Pancreas (tissue), 10 donors: ENCODE results near the gene CTSZ. TPM values are rescaled to one million over a fixed set of nuclear protein-coding genes. Genes with fewer than 3 reads are reported as not detected.

Experiments used
- ATAC-seq, 4 donors: fragments of 200-7000 bp; cut with Tn5 transposase; one replicate each; pipeline versions ENCODE4 v1.8.0 to v1.9.1; 2020; ENCODE audit warnings: mild to moderate bottlenecking in 4 of 4, moderate library complexity in 4 of 4
- DNase-seq, 6 donors: peaks; one replicate each; pipeline ENCODE4 v3.0.0-alpha.2; 2020
- FAIRE-seq: peaks from 2 replicates; lab custom pipeline; 2012; peaks lifted over from hg19 to GRCh38; lab: Jason Lieb, UNC
- H3K27ac ChIP-seq, 4 donors: fragments of 200-600 bp; sonication (generic); 1 replicate in 3 of 4; 2 replicates in 1 of 4; pipeline versions ENCODE4 v1.5.0 to v1.8.0; 2020
- H3K27me3 ChIP-seq, 4 donors: fragments of 200-600 bp; one replicate each; pipeline ENCODE4 v1.8.0; 2021
- H3K36me3 ChIP-seq, 3 donors: fragments of 200-600 bp; sonication (generic) in 1 of 3; one replicate each; pipeline versions ENCODE4 v1.5.0 to v1.8.0; 2020 to 2021
- H3K4me1 ChIP-seq, 3 donors: fragments of 200-600 bp; one replicate each; pipeline ENCODE4 v1.8.0; 2021
- H3K4me3 ChIP-seq, 4 donors: fragments of 200-600 bp; sonication (generic) in 2 of 4; one replicate each; pipeline versions ENCODE4 v1.5.0 to v1.8.0; 2020 to 2021
- H3K9me3 ChIP-seq, 4 donors: fragments of 200-600 bp; one replicate each; pipeline ENCODE4 v1.8.0; 2021
- CTCF ChIP-seq, 4 donors: fragments of 200-600 bp; sonication (generic) in 3 of 4; IDR thresholded peaks; one replicate each; pipeline versions ENCODE4 v1.5.0 to v1.8.0; 2021; ENCODE audit warnings: antibody characterized with exemption in 4 of 4
- WGBS, 2 donors: extraction: QIAGEN DNeasy Blood & Tissue Kit; methylation state at CpG; one replicate each; pipeline ENCODE4 v1.1.7; 2013; 5-methylcytosine and 5-hydroxymethylcytosine counted together
- intact Hi-C, 3 donors: fragments of 100-400 bp; cut with DNase I; formaldehyde crosslinking; loops; one replicate each; pipeline versions ENCODE4 v1.11.1 to v1.14.2; 2022
- polyA plus RNA-seq, 2 donors: library from polyadenylated mRNA; stranded (reverse); fragments of 200-250 nt; gene quantifications; one replicate each; pipeline ENCODE4 v1.2.3, GENCODE V29; 2013
- total RNA-seq, 6 donors: library from RNA; stranded (reverse); fragmentation: NEBNext Ultra II Directional in 4 of 6; extraction: Animal tissue kit (Norgen Biotek cat#: 25700) in 4 of 6; gene quantifications; one replicate each; pipeline versions ENCODE4 v1.2.1 to v1.2.4, GENCODE V29; 2021 to 2023
- donor health status: healthy with polysubstance abuse.
- donor health status: DM: no; HTN: no; CAD: no; lungs with moderate emphysema.
- donor health status: DM: no; HTN: no; CAD: no.
- donor health status: control.
- donor health status: control.
- donor health status: Bipolar disorder and iron deficiency.
- donor health status: DM: yes; HTN: yes; CAD: no.
- donor health status: DM: no; HTN: no; CAD: no.
- donor health status: DM: no; HTN: no; CAD: no.
- donor health status: DM: yes; HTN: yes; CAD: no.

CTSZ gene
- total and polyA plus RNA-seq, 8 donors, result 33.7 to 107 (median 51.5) TPM

GRCh38 chr20:58982406-58983114 lies 24.5 kb downstream of the CTSZ start:
- intact Hi-C loops, result no loop called here

GRCh38 chr20:58981628-58982364 lies 25.3 kb downstream of the CTSZ start:
- Histone ChIP-seq H3K27ac (peak overlapping the region in 2 of 4 donors; percentile 64 to 82), H3K27me3 (no peaks in the 10 kb centered on the region), H3K4me3 (peak overlapping the region; percentile 55 to 76 (median 68)), H3K9me3 (no peaks in the 10 kb centered on the region), H3K36me3 (peaks cover 0 to 5% (median 0%) of the 10 kb centered on the region in 3 donors), H3K4me1 (peaks cover 0 to 7% (median 0%) of the 10 kb centered on the region in 3 donors)
- DNase-seq, result no peak
- intact Hi-C loops, result no loop called here
- 17 to 18% methylated on average over 29 of the region's 29 CpGs for WGBS, 2 donors
- FAIRE-seq, result no peak
- no peak for TF ChIP-seq CTCF (IDR thresholded peaks at IDR 0.05)
- ATAC-seq, result peak in 3 of 4 donors; percentile 4 to 11 (median 7)

More at GRCh38 chr20:58982406-58983114, 24.5 kb downstream of the CTSZ start:
- Histone ChIP-seq H3K4me1 (peaks cover 0 to 7% (median 0%) of the 10 kb centered on the region in 3 donors), H3K4me3 (peak overlapping the region in 1 of 4 donors; percentile 71), H3K9me3 (no peaks in the 10 kb centered on the region), H3K27ac (no peak overlapping the region), H3K27me3 (no peaks in the 10 kb centered on the region), H3K36me3 (peaks cover 0 to 12% (median 4%) of the 10 kb centered on the region in 3 donors)
- WGBS, 2 donors, result 83 to 86% methylated on average over 12 of the region's 12 CpGs
- DNase-seq, result no peak
- TF ChIP-seq CTCF (IDR thresholded peaks at IDR 0.05), result no peak
- ATAC-seq, result no peak
- FAIRE-seq, result no peak

- Histone ChIP-seq H3K4me3 (peak within 1 kb of the TSS; percentile 55 to 76 (median 68)), H3K36me3 (no peaks in the 10 kb centered on the region), H3K4me1 (peaks cover 0 to 7% (median 0%) of the 10 kb centered on the region in 3 donors), H3K9me3 (no peaks in the 10 kb centered on the region), H3K27me3 (no peaks in the 10 kb centered on the region), H3K27ac (peak within 1 kb of the TSS; percentile 35 to 82 (median 66))
- no peak for TF ChIP-seq CTCF (IDR thresholded peaks at IDR 0.05)
- no peak for FAIRE-seq
- DNase-seq, result peak; percentile 84 to 99 (median 94)
- 5 to 10% methylated on average over 66 to 109 of the region's 109 CpGs for WGBS, 2 donors
- peak; percentile 95 to 97 (median 96) for ATAC-seq
- intact Hi-C loops, result no loop called here
Observed at GRCh38 chr20:58980711-58981627, 26.1 kb downstream of the CTSZ start, which contains the start of gene NELFCD. TSS of gene NELFCD (plus strand) at chr20:58981256. CDS start at chr20:58981310, 54 bp downstream.

- Histone ChIP-seq H3K27me3 (no peaks in the 10 kb centered on the region), H3K9me3 (no peaks in the 10 kb centered on the region), H3K27ac (no peak overlapping the region), H3K4me1 (peaks cover 0 to 7% (median 0%) of the 10 kb centered on the region in 3 donors), H3K4me3 (no peak overlapping the region), H3K36me3 (no peaks in the 10 kb centered on the region)
- no peak for ATAC-seq
- WGBS, 2 donors, result 70 to 75% methylated on average over 6 of the region's 6 CpGs
- intact Hi-C loops, result loop anchor here in 1 of 3 donors (10.0 kb wide), 1 partner anchor 84 kb away; no protein-coding TSS in a partner anchor
- DNase-seq, result no peak
- FAIRE-seq, result no peak
- no peak for TF ChIP-seq CTCF (IDR thresholded peaks at IDR 0.05)
Observed at GRCh38 chr20:58978351-58979190, 28.5 kb downstream of the CTSZ start.
